GM18499 (cell line): ENCODE data around the gene EMP3.
"Not testable (repeated sequence)": the region's sequence is repeated elsewhere in the genome, so short reads cannot be mapped to it uniquely, and the experiment has no call there.

Experiments used
- ATAC-seq: cut with Tn5 transposase; IDR thresholded peaks from one replicate; pipeline ENCODE4 v1.9.1; 2021; ENCODE audit warnings: moderate number of reproducible peaks; ENCODE audit not compliant: insufficient read depth, unreplicated experiment

Gene EMP3

DNA sequence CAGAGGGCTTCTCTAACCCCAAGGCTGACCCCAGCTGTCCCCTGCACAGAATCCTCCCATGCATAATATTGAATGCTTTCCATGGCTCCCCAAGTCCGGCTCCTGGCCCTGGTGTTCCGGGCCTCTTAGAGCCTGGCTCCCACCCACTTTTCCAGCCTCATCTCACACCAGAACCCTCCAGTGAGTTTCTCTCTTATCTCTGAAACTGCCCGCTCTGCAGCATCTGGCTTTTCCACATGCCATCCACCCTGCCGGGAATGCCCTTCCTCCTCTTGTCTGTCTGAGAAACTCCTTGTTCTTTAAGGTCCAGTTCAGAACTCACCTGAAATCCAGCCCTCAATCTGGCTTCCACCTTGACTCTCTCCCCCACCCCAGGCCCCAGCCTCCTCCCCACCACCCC lies 45.6 kb downstream of the EMP3 start:
- ATAC-seq: no peak

DNA sequence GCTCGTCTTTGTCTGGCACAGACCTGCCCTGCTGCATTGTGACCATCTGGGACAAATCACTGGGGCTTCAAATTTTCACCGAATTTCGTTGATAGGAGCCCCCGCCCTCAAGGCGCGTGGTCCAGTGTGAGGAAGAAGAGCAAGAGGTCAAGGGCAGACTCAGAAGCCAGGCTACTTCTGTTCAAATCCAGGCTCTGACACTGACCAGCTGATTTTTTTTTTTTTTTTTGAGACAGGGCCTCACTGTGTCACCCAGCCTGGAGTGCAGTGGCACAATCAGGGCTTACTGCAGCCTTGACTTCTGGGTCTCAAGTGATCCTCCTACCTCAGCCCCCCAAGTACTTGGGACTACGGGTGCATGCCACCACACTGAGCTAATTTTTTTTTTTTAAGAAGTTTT lies 46.0 kb downstream of the EMP3 start:
- no peak for ATAC-seq

DNA sequence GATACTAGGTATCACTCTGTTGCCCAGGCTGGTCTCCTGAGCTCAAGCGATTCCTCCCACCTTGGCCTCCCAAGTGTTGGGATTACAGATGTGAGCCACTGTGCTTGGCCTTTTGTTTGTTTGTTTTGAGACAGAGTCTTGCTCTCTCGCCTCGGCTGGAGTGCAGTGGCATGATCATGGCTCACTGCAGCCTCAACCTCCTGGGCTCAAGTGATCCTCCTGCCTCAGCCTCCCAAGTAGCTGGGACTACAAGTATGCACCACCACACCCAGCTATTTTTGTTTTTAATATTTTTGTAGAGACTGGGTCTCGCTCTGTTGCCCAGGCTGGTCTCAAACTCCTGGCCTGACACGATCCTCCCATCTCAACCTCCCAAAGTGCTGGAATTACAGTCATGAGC lies 46.4 kb downstream of the EMP3 start:
- not testable (repeated sequence) for ATAC-seq

DNA sequence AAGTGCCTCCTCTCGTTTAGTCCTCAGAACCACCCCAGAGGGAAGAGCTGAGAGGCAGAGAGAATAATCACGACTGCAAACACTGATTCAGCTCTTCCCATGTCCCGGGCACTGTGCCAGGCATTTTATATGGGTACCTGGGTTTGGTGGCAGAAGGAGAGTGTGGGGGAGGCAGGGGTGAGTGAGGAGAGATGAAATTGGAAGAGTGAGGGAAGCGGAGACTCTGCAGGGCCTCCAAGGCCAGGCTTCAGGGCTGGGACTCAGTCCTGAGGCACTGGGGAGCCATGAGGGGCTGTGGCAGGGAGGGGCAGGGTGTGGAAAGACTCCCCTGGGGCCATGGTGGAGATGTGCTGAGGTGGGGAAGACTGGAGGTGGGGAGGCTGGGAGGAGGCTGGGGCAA lies 47.6 kb downstream of the EMP3 start:
- ATAC-seq: no peak

DNA sequence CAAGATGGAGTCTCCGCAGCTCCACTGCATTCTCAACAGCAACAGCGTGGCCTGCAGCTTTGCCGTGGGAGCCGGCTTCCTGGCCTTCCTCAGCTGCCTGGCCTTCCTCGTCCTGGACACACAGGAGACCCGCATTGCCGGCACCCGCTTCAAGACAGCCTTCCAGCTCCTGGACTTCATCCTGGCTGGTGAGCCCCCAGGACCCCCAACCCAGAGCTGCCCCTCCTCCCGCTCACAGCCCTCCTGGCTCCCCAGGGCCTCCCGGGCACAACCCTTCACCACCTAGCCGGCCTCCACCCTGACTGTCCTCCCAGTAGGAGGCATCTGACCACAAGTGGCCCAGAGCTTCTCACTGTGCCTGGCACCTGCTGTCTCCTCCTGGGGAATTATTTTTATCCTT lies 48.2 kb downstream of the EMP3 start:
- ATAC-seq: no peak

DNA sequence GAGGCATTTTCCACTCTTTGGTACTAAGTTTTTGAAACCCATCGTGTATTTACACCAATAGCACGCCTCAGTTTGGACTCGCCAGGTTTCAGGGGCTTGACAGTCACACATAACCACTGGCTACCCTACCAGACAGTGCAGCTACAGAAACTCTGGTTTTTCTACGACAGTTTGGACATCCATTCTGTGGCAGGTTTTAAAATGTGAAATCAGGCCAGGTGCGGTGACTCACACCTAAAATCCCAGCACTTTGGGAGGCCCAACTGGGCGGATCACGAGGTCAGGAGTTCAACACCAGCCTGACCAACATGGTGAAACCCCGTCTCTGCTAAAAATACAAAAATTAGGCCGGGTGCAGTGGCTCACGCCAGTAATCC lies 52.8 kb downstream of the EMP3 start:
- no peak for ATAC-seq

DNA sequence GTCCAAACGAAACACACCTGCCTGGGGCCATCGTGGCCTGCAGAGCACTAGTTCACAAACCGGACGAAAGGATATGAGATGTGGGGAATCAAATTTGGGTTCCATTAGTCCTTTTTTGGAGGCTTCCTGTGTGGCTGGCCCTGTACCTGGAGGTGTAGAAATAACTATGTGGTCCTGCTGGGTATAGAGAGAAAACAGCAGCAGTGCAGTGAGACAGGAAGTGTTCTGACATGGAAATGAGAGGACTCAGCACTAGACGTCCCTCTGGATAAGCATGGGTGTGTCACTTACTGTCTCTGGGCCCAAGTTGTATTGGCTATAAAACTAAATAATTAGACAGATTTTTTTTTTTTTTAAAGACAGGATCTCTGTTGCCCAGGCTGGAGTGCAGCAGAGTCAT lies 53.7 kb downstream of the EMP3 start:
- ATAC-seq: no peak
